K562 (cell line): ENCODE results near the gene IRX5. TPM values are rescaled to one million over a fixed set of nuclear protein-coding genes. Genes with fewer than 3 reads are reported as not detected.

Source experiments
- BRD4 ChIP-seq: fragments of 200-600 bp; sonication (generic); IDR thresholded peaks from 2 replicates; pipeline ENCODE4 v1.6.1; 2017; ENCODE audit warnings: inconsistent platforms
- CHD4 ChIP-seq: fragments of 200-600 bp; sonication (generic); IDR thresholded peaks from 3 replicates; pipeline ENCODE4 v1.6.1; 2012; ENCODE audit warnings: low read depth, mild to moderate bottlenecking, mixed read lengths, low read length, inconsistent platforms; ENCODE audit not compliant: insufficient read depth, insufficient replicate concordance, poor library complexity, severe bottlenecking
- CREB3 ChIP-seq: fragments of 450-650 bp; conservative IDR thresholded peaks from 2 replicates; pipeline ENCODE4 v1.6.1; 2016; ENCODE audit warnings: missing genetic modification characterization, low read depth, mild to moderate bottlenecking, missing compliant biosample characterization, moderate library complexity
- CREM ChIP-seq: IDR thresholded peaks from 2 replicates; pipeline ENCODE4 v1.6.1; 2014; ENCODE audit warnings: antibody characterized with exemption, low read depth
- DACH1 ChIP-seq: fragments of 450-650 bp; IDR thresholded peaks from 2 replicates; pipeline ENCODE4 v1.6.1; 2018; ENCODE audit not compliant: partially characterized antibody
- FOSL1 ChIP-seq: fragments of 200-800 bp; sonication (Bioruptor generic); conservative IDR thresholded peaks from 2 replicates; pipeline ENCODE4 v1.6.1; 2016; ENCODE audit warnings: missing genetic modification characterization, missing compliant biosample characterization
- FOXM1 ChIP-seq, 2 experiments: fragments of 450-650 bp in 1 of 2; sonication (generic) in 1 of 2; formaldehyde crosslinking in 1 of 2; IDR thresholded peaks; 2 replicates each; pipeline versions ENCODE4 v1.6.1 to v1.9.0; 2017 to 2022; ENCODE audit warnings: low read depth in 2 of 2, mild to moderate bottlenecking in 2 of 2, missing genetic modification reagents in 1 of 2, moderate library complexity in 1 of 2
- HEY1 ChIP-seq: fragments of 250-450 bp; sonication (Bioruptor Pico); IDR thresholded peaks from 2 replicates; pipeline ENCODE4 v1.5.0; 2020; ENCODE audit warnings: mild to moderate bottlenecking, moderate library complexity, borderline replicate concordance
- L3MBTL2 ChIP-seq: fragments of 450-650 bp; IDR thresholded peaks from 2 replicates; pipeline ENCODE4 v1.6.1; 2016; ENCODE audit warnings: mild to moderate bottlenecking, moderate library complexity
- SMAD4 ChIP-seq: fragments of 250-450 bp; sonication (Bioruptor Pico); conservative IDR thresholded peaks from 2 replicates; pipeline ENCODE4 v1.8.0; 2021; ENCODE audit warnings: inconsistent platforms, mild to moderate bottlenecking, moderate library complexity
- SMC3 ChIP-seq: conservative IDR thresholded peaks from 2 replicates; pipeline ENCODE4 v1.6.1; 2011; ENCODE audit warnings: low read depth, low read length, improper control_type of control experiment; ENCODE audit not compliant: insufficient read depth
- TRIM28 ChIP-seq: fragments of 450-650 bp; IDR thresholded peaks from 2 replicates; pipeline ENCODE4 v1.6.1; 2017
- ZBTB2 ChIP-seq: fragments of 450-650 bp; IDR thresholded peaks from 2 replicates; pipeline ENCODE4 v1.6.1; 2016; ENCODE audit warnings: antibody characterized with exemption
- polyA plus RNA-seq, 8 experiments: library from polyadenylated mRNA; depleted of rRNA in 4 of 8; stranded (reverse) in 5 of 8; unstranded in 3 of 8; fragments of >200 nt; fragmentation: Nextera tagmentation in 2 of 8; fragmentation: Illumina TruSeq in 1 of 8; extraction: Ambion mirVana in 2 of 8; extraction: Trizol in 1 of 8; gene quantifications; 2 replicates each; pipeline versions ENCODE4 v1.2.1 to v1.2.3, GENCODE V29; 2011 to 2014; ENCODE audit warnings: inconsistent platforms in 1 of 8, missing spikeins in 1 of 8
- total RNA-seq, 7 experiments: library from RNA; depleted of rRNA in 6 of 7; stranded (reverse); fragments of >200 nt in 6 of 7; fragmentation: Illumina TruSeq in 2 of 7; extraction: Trizol in 2 of 7; gene quantifications; 2 replicates each; pipeline versions ENCODE4 v1.2.1 to v1.2.3, GENCODE V29; 2011 to 2021; ENCODE audit warnings: low replicate concordance in 1 of 7
- TF ChIP-seq, protein P1 (sequence below), 3 experiments: IDR thresholded peaks in 2 of 3; conservative IDR thresholded peaks in 1 of 3; 2 replicates each; pipeline ENCODE4 v1.5.1; 2011 to 2012; ENCODE audit warnings: low read length in 3 of 3, mild to moderate bottlenecking in 3 of 3, control low read depth in 2 of 3, improper control_type of control experiment in 1 of 3, inconsistent platforms in 1 of 3, low read depth in 1 of 3, mixed read lengths in 1 of 3, moderate library complexity in 1 of 3; ENCODE audit not compliant: insufficient read depth in 2 of 3
- TF ChIP-seq, protein P2 (sequence below), 2 experiments: IDR thresholded peaks; 2 replicates each; pipeline ENCODE4 v1.6.1; 2012; ENCODE audit warnings: improper control_type of control experiment in 2 of 2, low read depth in 2 of 2, low read length in 2 of 2, borderline replicate concordance in 1 of 2
- TF ChIP-seq, protein P3 (sequence below): IDR thresholded peaks from 2 replicates; pipeline ENCODE4 v1.6.1; 2014; ENCODE audit warnings: antibody characterized with exemption

The IRX5 gene
- total and polyA plus RNA-seq, 9 of the 15 experiments (the other 6 are each of a cell fraction or from before 2014, with no cell fraction given) = 0.20 to 4.2 (median 0.94) TPM

DNA sequence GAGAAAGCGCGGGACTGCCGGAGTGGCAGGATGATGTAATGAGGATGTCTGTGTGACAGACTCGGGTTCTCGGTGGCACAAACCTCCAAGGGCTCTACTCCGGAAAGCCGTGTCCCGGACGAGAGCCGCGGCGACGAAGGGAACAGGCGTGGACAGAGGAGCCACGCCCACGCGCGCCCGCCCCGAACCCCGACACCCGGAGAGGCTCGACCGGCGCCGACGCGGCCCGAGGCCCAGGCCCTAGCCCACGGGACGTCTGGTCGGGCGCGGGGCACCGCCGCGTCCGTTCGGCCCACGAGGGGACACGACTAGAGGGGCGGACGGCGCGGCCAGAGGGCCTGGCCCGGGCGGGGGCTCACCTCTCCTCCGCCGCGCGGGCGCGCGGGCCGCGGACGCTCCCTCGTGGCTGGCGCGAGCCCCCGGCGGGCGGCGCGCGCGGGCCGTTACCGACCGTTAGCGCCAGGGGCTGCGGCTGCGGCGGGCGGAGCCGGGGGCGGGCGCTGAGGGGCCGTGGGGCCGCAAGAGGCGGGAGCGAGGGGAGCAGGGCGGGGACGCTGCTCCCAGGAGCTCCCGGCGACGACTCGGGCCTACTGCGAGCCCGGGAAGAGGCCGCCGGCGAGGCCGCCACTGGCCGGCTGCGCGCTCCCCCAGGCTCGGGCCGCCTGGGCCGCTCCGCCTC is 2.1 kb upstream of the IRX5 start (continued):
- TF ChIP-seq CREB3 (tag) (no peak), HEY1 (CRISPR knock-in tag) (no peak), DACH1 (no peak), SMAD4 (CRISPR knock-in tag) (peak; percentile 92), BRD4 (no peak), TRIM28 (no peak), CHD4 (no peak), ZBTB2 (no peak), FOXM1 (IDR thresholded peaks at IDR 0.05; ENCODE audit: low read depth) (no peak), FOXM1 (CRISPR knock-in tag; IDR thresholded peaks at IDR 0.05; ENCODE audit: low read depth) (no peak), CREM (0 out of 2 replicates have a peak, but pooled peaks have one; percentile 17), FOSL1 (tag) (no peak), L3MBTL2 (peak; percentile 26; the same call in 1 of the 2 replicates), SMC3 (no peak)
- TF ChIP-seq, protein P1, sequence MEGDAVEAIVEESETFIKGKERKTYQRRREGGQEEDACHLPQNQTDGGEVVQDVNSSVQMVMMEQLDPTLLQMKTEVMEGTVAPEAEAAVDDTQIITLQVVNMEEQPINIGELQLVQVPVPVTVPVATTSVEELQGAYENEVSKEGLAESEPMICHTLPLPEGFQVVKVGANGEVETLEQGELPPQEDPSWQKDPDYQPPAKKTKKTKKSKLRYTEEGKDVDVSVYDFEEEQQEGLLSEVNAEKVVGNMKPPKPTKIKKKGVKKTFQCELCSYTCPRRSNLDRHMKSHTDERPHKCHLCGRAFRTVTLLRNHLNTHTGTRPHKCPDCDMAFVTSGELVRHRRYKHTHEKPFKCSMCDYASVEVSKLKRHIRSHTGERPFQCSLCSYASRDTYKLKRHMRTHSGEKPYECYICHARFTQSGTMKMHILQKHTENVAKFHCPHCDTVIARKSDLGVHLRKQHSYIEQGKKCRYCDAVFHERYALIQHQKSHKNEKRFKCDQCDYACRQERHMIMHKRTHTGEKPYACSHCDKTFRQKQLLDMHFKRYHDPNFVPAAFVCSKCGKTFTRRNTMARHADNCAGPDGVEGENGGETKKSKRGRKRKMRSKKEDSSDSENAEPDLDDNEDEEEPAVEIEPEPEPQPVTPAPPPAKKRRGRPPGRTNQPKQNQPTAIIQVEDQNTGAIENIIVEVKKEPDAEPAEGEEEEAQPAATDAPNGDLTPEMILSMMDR (IDR thresholded peaks at IDR 0.05 in 2 of 3, conservative IDR thresholded peaks at IDR 0.05 in 1 of 3; ENCODE audit: insufficient read depth in 2 of 3, low read depth in 1 of 3, low read length in 3 of 3) = peak in 2 of 3 experiments; percentile 16 to 19; a peak in 2 of 6 replicates
- TF ChIP-seq, protein P2, sequence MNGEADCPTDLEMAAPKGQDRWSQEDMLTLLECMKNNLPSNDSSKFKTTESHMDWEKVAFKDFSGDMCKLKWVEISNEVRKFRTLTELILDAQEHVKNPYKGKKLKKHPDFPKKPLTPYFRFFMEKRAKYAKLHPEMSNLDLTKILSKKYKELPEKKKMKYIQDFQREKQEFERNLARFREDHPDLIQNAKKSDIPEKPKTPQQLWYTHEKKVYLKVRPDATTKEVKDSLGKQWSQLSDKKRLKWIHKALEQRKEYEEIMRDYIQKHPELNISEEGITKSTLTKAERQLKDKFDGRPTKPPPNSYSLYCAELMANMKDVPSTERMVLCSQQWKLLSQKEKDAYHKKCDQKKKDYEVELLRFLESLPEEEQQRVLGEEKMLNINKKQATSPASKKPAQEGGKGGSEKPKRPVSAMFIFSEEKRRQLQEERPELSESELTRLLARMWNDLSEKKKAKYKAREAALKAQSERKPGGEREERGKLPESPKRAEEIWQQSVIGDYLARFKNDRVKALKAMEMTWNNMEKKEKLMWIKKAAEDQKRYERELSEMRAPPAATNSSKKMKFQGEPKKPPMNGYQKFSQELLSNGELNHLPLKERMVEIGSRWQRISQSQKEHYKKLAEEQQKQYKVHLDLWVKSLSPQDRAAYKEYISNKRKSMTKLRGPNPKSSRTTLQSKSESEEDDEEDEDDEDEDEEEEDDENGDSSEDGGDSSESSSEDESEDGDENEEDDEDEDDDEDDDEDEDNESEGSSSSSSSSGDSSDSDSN (IDR thresholded peaks at IDR 0.05; ENCODE audit: borderline replicate concordance in 1 of 2, low read depth in 2 of 2, low read length in 2 of 2) = peak; percentile 51 to 58; a peak in 1 of 4 replicates
- TF ChIP-seq, protein P3, sequence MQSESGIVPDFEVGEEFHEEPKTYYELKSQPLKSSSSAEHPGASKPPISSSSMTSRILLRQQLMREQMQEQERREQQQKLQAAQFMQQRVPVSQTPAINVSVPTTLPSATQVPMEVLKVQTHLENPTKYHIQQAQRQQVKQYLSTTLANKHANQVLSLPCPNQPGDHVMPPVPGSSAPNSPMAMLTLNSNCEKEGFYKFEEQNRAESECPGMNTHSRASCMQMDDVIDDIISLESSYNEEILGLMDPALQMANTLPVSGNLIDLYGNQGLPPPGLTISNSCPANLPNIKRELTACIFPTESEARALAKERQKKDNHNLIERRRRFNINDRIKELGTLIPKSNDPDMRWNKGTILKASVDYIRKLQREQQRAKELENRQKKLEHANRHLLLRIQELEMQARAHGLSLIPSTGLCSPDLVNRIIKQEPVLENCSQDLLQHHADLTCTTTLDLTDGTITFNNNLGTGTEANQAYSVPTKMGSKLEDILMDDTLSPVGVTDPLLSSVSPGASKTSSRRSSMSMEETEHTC = no peak
